HG03442 (cell line): ENCODE measurements around the gene CACHD1.

ENCODE experiments used
- ATAC-seq: cut with Tn5 transposase; IDR thresholded peaks from one replicate; pipeline ENCODE4 v1.9.1; 2021; ENCODE audit warnings: mild to moderate bottlenecking, moderate library complexity; ENCODE audit not compliant: unreplicated experiment

CACHD1 gene

GRCh38 chr1:64545118-64545843 is 75.4 kb downstream of the CACHD1 start:
- ATAC-seq = no peak

DNA sequence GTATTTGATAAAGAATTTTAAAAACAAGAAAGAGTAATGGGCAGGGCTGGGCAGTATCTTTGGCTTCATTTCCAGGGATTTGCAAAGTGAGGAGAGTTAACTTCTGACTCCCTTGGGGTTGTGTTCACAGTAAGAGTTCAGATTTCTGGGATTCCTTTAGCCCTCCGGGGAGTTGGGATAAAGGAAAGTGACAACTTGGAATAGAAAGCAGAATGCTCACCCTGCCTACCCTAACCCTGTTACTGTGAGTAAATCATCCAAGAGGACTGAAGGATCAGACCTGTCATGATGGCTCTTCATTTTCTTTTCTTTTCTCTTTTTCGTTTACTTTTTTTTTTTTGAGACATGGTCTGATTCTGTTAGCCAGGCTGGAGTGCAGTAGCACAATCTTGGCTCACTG is 76.1 kb downstream of the CACHD1 start:
- no peak for ATAC-seq

- ATAC-seq = no peak
Observed at GRCh38 chr1:64549464-64550239, 79.7 kb downstream of the CACHD1 start.

DNA sequence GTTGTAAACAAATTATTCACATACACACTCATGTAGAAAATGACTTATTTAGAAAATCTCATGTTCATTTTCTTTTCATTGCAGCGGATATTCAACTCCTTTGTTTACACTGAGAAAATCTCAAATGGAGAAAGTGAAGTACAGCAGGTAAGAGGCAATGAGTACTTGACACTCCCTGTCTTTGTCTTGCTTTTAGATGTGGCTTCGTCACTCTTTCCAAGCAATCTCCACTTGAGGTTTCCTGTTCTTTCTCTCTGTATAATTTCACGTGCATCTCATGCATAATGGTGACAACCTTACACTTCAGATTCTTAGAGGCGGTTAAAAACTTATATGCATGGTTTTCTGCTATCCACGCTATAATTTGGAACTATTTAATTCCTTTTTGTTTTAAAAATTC is 80.6 kb downstream of the CACHD1 start:
- ATAC-seq = no peak

- ATAC-seq = no peak
Observed at GRCh38 chr1:64550946-64551605, 81.1 kb downstream of the CACHD1 start.

DNA sequence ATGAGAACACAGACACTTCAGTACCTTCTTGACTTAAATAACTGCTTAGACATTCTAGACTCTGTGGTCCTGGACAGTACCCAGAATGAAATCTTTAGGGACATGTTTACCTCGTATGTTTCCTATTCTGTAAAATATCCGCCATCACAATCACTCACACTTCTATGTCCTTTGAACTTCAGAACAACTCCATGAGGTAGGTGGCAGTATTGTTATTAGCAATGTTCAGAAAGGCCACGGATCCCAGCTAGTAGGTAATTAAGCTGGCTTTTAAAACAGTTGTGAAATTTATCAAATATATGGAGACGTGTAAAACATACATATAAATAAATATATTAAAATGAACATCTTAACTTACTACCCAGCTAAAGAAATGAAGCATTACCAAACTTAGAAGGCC is 83.4 kb downstream of the CACHD1 start:
- no peak for ATAC-seq

GRCh38 chr1:64555947-64556346 is 86.0 kb downstream of the CACHD1 start:
- ATAC-seq = no peak

GRCh38 chr1:64561993-64562392 is 92.1 kb downstream of the CACHD1 start:
- no peak for ATAC-seq

DNA sequence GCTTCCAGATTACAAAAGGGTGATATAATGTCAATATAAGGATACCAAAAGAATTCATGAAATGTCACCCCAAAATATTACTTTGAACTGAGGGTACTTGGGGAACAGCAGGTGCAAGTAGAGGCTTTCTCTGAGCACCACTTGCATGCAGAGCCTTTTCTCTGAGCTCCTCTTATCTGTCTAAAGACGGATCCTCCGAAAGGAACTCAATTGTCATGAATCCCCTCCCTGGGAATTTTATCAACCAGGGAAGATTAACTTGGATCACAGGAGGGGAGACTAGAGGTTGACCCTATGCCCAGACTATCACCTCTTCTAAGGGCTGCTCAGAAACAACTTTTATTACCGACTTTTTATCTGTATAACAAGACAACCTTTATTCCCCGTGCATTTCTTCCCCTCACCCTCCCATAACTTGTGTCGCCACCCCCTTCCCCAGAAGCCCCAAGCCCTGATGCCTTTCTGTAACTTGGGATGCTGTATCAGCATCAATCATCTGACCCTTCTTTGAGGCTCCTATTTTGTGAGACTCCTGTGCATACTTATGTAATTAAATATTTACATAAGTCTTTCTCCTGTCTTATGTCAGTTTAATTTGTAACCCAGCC is 94.1 kb downstream of the CACHD1 start:
- ATAC-seq = no peak

DNA sequence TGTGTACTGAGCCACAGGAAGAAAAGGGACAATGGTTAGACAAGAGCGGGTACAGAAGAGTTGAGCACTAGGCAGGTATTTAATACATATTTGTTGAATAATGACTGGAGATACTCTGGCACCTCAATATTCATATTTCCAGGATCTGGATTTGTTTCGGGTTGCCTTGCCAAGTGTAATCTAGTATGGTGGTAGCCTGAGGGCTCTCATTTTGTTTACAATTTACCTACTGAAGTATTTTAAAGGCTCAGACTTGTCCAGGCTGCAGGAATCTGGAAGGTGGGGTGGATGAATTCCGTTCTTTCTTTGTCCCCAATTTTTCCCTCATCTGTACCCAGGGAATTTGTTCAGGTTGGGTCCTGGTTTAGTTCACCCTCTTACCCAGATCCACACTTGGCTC is 95.0 kb downstream of the CACHD1 start:
- no peak for ATAC-seq

GRCh38 chr1:64567426-64568170 is 97.7 kb downstream of the CACHD1 start:
- no peak for ATAC-seq

- no peak for ATAC-seq
Observed at GRCh38 chr1:64568171-64568450, 98.2 kb downstream of the CACHD1 start.

DNA sequence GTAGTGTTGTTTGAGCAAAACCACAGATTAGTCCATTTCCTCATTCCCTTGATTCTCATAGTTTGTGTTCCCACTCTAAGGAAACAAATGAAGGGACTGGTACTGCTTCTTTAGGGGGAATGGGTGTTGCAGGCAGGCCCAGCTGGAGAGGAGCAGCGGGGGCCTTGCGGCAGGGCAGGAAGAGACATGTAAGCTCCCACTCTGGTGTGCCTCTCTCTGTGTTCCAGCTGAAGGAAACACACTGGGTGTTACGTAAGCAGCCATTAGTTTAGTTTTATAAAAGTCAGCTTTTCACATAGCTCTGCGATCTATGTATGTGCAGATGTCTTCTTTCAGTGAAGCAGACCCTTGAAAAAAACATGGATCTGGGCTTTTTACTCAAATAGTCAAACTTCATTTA is 99.5 kb downstream of the CACHD1 start:
- ATAC-seq = no peak

- no peak for ATAC-seq
Observed at GRCh38 chr1:64570267-64570855, 100.4 kb downstream of the CACHD1 start.

- no peak for ATAC-seq
Observed at GRCh38 chr1:64572222-64572900, 102.4 kb downstream of the CACHD1 start.

GRCh38 chr1:64574301-64574700 is 104.4 kb downstream of the CACHD1 start:
- no peak for ATAC-seq

DNA sequence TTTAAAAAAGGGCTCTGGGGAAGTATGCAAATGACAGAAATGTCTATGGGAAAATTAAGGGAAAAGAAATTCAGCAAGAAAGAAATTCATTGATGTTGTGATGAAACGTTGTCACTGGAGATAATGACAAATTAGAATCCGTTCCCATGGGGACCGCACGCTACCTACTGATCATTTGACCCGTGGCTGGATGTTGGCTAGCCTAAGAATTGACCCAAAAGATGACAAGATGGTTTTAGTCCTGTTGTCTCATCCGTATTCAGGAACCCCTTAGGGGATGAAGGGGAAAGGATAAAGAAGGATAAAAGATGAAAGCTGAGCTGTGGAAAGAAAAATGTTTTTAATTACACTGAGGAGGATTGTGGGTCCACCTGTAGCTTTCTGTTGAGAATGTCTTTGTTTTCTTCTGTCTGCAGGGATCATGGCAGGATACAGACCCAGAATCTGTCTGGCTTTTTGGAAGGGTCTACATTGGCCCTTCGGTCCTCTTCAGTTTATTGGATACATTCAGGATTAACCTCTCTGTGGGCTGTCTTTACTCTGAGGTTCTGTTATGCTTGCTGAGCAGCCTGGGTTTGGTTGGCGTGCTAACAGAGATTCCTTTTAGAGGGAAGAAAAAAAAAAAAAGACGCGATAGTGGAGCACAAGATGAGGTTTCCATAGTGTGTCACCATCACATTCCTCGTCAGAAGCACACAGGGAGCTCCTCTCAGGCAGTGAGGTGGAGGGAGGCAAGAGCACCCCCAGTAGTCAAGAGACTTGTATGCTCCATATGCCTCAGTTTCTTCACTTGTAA is 106.2 kb downstream of the CACHD1 start:
- no peak for ATAC-seq

GRCh38 chr1:64578270-64578973 is 108.5 kb downstream of the CACHD1 start:
- no peak for ATAC-seq

- ATAC-seq = no peak
Observed at GRCh38 chr1:64579767-64580166, 109.8 kb downstream of the CACHD1 start.
